IPS-NIHi7 (cell line): ENCODE measurements around the gene TTC1.
"Not testable (repeated sequence)": the region's sequence is repeated elsewhere in the genome, so short reads cannot be mapped to it uniquely, and the experiment has no call there.

Experiments
- DNase-seq: peaks from one replicate; pipeline ENCODE4 v3.0.0; 2012; ENCODE audit warnings: mixed read lengths; ENCODE audit errors: extremely low spot score

The TTC1 gene

DNA sequence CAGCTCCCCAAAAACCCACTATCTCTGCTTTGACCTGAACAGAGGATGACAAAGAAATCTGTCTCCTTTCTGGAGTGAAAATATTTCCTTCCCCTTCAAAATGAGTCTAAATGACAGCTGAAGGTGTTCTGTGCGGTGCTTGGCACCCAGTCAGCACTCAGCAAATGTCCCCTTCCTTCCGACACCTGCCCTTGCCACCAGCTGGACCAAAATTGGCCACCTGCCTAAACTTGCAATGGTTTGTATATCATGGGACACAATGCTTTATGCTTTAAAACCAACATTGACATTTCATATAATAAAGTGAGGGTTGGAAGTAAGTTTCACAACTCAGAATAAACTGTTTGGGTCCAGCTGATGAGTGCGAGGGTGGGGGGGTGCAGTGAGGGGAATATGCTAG, 7.5 kb upstream of the TTC1 start:
- no peak for DNase-seq

DNA sequence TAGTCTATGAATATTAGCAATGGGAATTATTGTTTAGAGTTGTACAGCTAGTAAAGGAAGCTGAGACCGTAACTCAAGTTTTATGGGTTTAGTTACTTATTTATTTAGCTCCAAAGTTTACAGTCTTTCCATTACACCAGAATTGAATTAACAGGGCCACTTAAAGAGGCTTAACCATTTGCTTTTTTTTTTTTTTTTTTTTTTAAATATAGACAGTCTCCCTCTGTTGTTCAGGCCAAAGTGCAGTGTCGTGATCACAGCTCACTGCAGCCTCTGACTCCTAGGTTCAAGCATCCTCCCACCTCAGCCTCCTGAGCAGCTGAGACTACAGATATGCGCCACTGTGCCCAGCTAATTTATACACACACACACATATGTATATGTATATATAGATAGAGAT, 1.4 kb upstream of the TTC1 start:
- no peak for DNase-seq

DNA sequence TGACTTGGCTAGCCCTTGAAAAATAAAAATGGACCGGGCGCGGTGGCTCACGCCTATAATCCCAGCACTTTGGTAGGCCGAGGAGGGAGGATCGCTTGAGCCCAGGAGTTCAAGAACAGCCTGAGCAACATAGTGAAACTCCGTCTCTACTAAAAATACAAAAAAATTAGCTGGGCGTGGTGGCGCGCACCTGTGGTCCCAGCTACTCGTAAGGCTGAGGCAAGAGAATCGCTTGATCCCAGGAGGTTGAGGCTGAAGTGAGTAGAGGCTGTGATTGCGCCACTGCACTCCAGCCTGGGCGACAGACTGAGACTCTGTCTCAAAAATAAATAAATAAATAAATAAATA, 436 bp upstream of the TTC1 start:
- not testable (repeated sequence) for DNase-seq

DNA sequence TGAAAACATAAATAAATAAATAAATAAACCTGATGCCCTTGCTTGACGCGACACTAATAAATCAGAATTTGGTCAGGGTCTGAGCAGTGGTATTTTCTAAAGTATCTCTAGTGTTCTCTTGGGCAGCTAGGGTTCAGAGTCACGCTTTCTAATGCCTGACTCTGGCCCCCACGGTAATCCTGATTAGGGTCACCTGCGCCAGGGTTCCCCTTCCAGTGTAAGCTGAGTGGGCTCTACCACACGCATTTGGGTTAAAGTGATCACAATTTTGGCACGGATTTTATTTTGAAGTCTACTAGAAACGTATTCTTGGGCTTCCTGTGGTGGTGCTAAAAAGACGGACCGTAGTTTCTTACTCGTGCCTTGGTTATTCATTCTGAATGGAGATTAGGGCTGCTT, 651 bp downstream of the TTC1 start:
- no peak for DNase-seq

DNA sequence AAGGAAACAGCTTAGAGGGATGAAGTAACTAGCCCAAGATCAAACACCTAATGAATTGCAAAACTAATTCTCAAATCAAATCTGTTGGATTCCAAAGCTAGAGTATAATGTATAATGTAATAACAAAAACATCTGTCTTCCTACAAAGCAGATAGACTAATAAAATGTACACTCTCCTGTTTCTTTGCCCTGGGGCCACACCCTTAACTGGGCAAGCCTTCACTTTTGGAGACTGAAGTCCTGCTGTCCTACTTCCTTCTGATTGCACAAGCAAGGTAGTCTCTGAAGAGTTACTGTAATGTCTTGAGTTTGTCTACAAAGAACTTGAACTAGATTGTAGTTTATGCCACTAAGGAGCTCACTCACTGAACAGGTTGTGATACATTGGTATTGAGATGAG, 2.5 kb downstream of the TTC1 start:
- no peak for DNase-seq

DNA sequence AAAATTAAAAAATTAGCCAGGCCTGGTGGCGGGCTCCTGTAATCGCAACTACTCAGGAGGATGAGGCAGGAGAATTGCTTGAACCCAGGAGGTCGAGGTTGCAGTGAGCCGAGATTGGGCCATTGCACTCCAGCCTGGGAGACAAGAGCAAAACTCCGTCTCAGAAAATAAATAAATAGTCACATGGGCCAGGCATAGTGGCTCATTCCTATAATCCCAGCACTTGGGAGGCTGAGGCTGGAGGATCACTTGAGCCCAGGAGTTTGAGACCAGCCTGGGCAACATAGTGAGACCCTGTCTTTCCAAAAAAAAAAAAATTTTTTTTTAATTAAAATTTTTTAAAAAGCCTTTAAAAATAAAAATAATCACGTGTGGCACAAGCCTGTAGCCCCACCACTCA, 5.3 kb downstream of the TTC1 start:
- not testable (repeated sequence) for DNase-seq

DNA sequence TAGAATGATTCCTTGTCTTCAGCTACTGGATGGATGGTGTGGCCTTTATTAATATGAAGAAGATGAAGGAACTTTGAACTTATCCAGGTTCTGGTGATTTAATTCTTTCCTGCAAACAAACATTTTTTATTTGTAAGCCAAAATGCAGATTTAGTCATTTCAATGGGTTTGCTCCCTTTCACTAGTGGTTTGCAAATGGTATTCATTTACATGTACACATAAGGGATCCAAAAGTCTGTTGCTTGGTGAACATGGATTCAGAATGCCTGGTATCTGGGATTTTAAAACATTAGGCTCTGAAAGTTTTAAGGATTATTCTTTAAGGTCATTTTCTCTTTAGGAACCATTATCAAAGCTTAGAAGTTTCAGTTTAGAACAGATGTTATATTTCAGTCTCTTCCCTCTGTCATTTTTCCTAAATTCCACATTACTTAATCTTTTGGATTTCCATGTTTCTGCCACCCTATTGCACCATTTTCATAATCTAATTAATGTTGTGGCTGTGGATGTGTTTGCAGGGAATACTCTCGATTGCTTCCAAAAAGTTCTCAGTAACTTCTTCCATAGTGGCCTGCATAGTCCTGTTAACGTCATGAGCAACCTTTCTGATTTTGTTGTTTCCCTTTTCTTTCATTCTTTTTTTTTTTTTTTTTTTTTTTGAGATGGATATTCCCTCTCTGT, 10.1 kb downstream of the TTC1 start:
- no peak for DNase-seq

DNA sequence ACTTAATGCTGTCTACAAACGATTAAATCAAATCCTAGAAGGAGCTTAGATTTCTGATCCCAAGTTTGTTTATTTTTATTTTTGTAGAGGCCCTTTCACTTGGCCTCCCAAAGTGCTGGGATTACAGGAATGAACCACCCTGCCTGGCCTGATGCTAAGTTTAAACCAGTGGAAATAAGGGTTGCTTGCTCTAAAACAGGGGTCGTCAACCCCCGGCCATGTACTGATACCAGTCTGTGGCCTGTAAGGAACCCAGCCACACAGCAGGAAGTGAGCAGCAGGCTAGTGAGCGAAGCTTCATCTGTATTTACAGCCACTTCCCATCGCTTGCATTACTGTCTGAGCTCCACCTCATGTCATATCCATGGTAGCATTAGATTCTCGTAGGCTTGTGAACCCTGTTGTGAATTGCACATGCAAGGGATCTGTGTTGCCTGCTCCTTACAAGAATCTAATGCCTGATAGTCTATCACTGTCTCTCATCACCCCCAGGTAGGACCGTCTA, 11.4 kb downstream of the TTC1 start:
- no peak for DNase-seq

DNA sequence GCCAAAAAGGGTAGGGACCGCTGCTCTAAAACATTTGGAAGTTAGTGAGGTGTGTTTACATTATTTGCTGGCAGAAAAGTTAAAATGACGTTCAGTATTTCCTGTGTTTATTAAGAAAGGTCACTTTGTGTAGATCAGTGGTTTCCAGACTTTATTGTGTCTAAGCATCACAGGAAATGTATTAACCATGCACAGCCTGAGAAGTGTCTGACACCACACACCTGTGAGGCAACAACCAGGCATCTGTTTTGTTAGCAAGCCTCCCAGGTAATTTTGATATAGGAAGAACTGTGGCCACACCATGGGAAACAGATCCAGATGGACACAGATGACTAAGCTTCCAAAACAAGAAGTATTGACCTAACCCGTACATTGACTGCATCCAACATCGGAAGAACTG, 12.0 kb downstream of the TTC1 start:
- DNase-seq, result no peak

DNA sequence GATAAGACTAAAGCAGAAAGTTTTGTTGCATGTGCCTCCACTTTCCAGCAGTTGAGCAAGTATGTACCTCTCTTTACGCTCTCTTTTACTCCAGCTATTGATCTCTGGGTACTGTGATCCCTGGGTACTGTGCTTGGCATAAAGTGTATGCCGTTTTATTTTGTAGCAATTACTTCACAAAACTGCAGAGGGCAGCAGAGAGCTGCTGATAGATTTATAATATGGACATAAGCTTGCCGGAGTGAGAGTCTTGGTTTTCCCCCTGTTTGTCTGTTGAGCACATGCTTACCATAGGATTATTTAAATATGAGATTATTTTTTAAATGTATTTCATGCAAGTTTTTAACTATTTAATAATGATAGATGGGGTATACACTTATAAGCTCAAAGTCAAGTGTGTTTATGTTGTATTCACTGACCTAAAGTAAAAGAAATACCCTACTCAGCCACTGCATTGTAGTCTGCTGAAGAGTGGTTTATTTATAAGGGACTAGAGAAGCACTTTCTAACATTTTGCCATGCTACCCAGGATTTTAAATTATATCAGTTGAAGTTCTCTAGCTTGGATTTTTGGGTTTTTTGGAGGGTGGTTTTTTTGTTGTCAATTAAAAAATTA, 13.0 kb downstream of the TTC1 start:
- peak; percentile 72 for DNase-seq

DNA sequence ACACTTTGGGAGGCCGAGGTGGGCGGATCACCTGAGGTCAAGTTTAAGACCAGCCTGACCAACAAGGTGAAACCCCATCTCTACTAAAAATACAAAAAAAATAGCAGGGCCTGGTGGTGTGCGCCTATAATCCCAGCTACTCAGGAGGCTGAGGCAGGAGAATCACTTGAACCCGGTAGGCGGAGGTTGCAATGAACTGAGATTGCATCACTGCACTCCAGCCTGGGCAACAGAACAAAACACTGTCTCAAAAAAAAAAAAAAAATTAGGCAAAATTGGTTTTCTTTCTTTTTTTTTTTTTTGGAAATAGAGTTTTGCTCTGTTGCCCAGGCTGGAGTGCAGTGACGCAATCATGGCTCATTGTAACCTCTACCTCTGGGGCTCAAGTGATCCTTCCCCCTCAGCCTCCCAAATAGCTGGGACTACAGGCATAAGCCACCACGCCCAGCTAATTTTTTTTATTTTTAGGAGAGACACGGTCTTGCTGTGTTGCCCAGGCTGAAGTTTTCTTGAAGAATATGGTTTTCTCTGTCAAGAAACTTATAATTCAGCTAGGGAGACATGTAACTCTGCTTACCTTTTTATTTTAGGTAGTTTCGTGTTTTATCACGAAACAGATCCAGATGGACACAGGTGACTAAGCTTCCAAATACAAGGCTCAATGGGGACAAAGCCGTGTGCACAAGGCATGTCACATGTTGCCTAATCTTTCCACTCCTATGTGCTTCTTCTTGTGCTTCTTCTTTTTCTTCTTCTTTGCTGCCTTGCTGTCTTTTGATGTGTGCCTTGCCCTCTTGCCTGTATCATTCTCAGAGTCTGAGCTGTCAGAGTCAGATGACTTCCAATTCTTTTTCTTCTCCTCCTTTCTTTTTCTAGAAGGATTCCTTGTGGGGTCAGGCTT, 14.3 kb downstream of the TTC1 start:
- DNase-seq, result no peak

DNA sequence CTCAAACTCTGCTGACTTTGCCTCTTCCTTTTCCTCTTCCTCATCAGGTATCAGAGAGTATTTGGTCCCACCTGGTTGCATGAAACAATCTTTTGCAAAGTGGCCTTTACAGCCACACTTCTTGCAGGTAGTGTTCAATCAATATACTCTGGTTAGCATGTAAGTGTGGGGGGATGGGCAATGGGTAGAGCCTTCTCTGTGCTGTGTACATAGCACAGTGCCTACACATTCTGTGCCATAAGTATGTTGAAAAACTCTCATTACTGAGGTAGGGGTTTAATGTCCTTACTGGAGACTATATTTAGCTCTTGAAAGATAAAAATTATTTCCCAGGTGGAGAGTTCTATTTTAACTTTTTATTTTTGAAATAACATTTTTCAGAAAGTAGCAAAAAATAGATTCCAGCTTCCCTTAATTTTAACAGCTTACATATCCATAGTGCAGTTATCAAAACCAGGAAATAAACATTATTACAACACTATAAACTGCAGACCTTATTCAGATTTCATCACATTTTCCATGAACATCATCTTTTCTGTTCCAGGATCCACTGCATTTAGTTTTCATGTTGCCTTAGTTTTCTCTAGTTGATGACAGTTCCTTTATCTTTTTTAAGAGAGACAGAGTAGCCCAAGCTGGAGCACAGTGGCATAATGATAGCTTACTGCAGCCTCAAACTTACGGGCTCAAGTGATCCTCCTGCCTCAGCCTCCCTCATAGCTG, 15.1 kb downstream of the TTC1 start:
- no peak for DNase-seq

DNA sequence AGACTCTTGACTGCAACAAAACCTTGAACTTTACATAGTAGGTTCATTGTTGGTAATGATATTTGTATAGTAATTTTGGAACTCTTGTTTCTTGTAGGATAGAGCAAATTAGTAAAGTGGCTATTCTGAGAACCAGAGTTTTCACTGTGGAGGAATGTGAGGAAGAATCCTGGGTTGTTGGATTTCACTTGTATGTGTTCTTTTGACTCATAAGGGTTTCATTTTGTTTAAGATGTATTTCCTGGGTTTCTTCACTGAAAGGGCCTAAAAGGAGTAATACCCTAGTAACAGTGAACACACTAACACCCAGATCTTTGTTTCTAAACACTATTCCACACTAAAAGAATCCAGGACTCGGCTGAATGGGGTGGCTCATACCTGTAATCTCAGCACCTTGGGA, 20.1 kb downstream of the TTC1 start:
- DNase-seq, result no peak

DNA sequence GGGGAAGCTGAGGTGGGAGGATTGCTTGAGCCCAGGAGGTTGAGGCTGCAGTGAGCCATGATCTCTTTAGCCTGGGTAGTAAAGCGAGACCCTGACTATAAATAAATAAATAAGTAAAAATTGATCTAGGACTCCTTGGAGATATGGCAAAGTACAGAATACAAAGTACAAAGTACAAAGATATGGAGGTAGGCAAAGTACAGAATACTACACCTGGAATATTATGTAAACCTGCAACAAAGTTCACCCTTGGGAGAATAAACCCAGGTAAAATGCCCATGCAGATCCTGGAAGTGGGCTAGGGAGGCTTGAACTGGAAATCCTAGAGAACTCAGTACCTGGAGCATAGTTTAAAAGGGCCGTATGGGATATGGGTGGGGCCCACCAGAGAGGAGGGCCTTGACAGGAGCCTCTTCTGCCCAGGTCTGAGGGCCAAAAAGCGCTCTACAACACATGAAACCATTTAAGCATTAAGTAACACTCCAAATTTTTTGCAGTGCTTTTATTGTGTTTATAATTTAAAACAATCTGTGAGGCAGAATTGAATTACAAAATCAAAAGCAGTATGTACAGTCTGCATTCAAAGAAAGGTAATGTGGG, 20.7 kb downstream of the TTC1 start:
- DNase-seq, result no peak

DNA sequence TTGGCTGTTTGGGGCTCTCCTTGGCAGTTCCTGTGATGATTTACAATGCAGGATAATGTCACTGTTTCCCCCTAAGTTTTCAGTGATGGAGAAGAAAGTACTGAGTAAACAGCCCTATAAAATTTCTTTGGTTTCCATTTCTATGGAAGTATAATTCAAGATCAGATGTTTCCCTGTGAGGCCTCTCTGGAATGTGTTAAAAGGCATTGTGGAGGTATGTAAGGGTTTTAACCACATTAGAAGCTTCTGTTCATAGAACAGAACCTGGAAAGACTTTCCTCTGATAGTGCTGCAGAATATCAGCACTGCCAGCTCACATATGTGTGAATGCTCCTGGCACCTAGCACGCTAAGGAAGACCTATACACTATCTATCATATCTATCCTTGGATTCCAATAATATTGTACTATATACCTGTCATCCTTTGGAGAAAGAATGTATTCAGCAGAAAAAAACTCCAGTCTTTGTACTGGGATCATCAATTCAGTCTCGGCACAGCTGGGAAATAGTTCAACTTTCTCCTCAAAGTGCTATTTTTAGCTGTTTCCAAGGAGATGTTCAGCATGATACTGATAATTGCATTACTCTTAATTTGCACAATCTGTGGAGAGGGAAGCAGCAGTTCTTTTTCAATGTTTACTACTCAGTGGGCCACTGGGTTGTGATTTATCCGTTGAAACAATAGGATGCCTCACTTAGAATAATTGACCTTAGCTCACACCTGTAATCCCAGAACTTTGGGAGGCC, 21.9 kb downstream of the TTC1 start:
- DNase-seq, result no peak

DNA sequence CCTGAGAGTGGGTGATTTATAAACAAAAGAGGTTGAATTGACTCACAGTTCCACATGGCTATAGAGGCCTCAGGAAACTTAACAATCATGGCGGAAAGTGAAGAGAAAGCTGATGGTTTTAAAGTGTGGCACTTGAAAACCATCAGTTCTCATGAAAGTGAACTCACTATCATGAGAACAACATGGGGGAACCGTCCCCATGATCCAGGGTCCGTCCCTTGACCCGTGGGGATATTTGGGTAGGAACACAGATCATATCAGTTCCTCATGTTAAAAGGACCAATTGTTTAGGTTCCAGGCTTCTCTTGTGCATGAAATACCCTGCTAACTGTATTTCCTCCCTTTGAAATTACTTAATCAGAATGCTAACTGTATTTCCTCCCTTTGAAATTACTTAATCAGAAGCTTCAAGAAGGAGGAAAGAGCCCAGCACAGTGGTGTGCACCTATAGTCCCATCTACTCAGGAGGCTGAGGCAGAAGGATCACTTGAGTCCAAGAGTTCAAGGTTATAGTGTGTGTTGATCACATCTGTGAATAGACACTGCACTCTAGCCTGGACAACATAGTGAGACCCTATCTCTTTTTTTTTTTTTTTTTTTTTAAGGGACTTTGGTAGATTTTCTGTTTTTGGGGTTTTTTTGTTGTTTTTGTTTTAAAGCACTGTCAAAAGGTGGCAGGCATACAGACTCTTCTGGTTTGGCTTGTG, 24.8 kb downstream of the TTC1 start:
- no peak for DNase-seq

DNA sequence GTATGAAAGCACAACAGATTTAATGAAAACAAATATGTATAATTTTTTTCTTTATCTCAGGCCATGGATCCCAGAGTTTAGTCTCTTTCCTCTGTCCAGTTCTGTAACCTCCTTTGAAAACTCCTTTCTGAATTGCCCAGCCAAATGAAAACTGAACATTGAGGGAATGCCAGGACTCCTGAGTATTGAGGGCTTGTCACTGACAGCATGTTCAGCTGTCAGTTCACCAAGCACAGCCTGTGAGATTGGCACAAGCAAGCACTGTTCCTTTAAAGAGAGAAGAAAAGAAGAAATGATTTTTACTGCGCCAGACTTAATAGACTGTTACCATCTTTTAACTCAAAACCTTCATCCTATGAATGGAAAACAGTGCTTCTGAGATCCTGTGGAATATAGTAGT, 27.3 kb downstream of the TTC1 start:
- DNase-seq, result no peak

DNA sequence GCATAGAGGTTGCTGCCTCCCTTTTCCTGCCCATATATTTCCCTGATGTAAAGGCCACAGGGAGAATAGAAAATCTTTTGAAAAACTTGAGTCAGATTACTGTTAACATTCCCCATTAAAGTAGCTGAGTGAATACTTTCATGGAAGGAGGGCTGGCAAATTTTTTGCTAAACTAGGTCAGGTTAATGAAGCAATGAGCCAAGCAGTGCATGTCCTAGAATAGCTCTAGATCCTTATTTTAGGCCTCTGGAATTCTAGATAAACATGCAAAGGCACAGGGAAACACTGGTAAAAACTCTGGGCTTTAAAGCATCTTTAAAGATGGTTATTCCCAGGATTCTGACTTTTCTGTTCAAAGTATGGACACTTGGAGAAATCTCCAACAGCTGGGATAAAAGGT, 27.9 kb downstream of the TTC1 start:
- DNase-seq, result no peak

DNA sequence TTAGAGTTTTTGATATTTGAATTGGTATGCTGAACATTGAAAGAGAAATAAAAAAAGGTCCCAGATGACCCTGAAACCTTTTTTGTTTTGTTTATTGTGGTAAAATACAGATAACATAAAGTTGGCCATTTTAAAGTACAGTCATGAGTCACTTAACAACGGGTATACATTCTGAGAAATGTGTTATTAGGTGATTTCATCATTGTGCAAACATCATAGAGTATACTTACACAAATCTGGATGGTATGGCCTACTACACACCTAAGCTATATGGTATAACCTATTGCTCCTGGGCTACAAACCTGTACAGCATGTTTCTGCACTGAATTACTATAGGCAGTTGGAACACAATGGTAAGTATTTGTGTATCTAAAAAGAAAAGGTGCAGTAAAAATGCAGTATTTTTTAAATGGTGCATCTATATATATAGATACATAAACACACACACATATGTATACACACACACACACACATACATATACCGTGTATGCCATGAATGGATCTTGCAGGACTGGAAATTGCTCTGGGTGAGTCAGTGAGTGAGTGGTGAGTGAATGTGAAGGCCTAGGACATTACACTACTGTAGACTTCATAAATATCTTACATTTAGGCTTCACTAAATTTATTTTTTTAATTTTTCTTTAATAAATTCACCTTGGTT, 31.0 kb downstream of the TTC1 start:
- DNase-seq, result no peak

DNA sequence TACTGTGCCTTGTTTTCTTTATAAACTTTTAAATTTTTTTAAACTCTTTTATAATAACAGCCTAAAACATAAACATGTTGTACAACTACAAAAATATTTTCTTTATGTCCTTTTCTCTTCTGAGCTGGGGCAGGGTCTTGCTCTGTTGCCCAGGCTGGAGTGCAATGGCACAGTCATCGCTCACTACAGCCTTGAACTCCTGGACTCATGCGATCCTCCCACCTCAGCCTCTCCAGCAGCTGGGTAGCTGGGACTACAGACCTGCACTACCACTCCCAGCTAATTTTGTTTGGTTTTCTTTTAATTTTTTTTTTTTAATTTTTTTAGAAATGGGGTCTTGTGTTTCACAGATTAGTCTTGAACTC, 31.5 kb downstream of the TTC1 start:
- DNase-seq, result no peak
